ENCODE results near the gene MCCC1. TPM values are rescaled to one million over a fixed set of nuclear protein-coding genes. Genes with fewer than 3 reads are reported as not detected.

MCCC1 gene
- total and polyA plus RNA-seq, 2 donors (not counting 1 experiment from before 2014, with no cell fraction given) = 12.9 to 36.3 TPM

GRCh38 chr3:183098536-183099025 lies 715 bp downstream of the MCCC1 start:
- DNase-seq (no peak), ATAC-seq (ENCODE audit: low read depth) (no peak)
- peak overlapping the region; percentile 97 for H3K27ac Mint-ChIP-seq
- Histone ChIP-seq H4K20me1 (ENCODE audit: control insufficient read depth, insufficient read depth, low read length, poor library complexity, severe bottlenecking) (peaks cover 1% of the 10 kb centered on the region), H3K4me1 (ENCODE audit: control insufficient read depth in 2 of 2, insufficient read depth in 2 of 2, low read length in 2 of 2) (peaks cover 15% of the 10 kb centered on the region in 2 donors), H3K9ac (ENCODE audit: low read length) (peak overlapping the region; percentile 91), H3K27ac (ENCODE audit: low read length in 2 of 2) (peak overlapping the region; percentile 80 to 87), H3K27me3 (replicated peaks in 1 of 4; ENCODE audit: control extremely low read depth in 1 of 4, control insufficient read depth in 3 of 4, insufficient read depth in 4 of 4, low read length in 3 of 4) (no peaks in the 10 kb centered on the region), H3K4me2 (replicated peaks; ENCODE audit: low read depth, low read length, poor library complexity, severe bottlenecking) (peak overlapping the region; percentile 81), H2AFZ (ENCODE audit: insufficient read depth, low read depth, low read length, poor library complexity, severe bottlenecking) (peak overlapping the region; percentile 96), H3K36me3 (replicated peaks in 1 of 2; ENCODE audit: control extremely low read depth in 1 of 2, control insufficient read depth in 1 of 2, extremely low read depth in 1 of 2, insufficient read depth in 2 of 2, low read length in 1 of 2) (peaks cover 0 to 2% of the 10 kb centered on the region in 2 experiments), H3K79me2 (ENCODE audit: control insufficient read depth, insufficient read depth, low read length) (peaks cover 29% of the 10 kb centered on the region), H3K4me3 (ENCODE audit: control extremely low read depth in 1 of 5, extremely low read depth in 1 of 5, insufficient read depth in 1 of 5, low read depth in 2 of 5, low read length in 4 of 5) (peak overlapping the region; percentile 45 to 98 (median 98)), H3K9me3 (ENCODE audit: control extremely low read depth in 1 of 3, control insufficient read depth in 2 of 3, insufficient read depth in 1 of 3, low read length in 2 of 3) (no peaks in the 10 kb centered on the region)
- ChIA-PET POLR2A (interaction anchor here (1.5 kb wide), 1 partner anchor 117 kb away, joined by 3 read pairs; no protein-coding TSS in a partner anchor), CTCF (interaction anchor here (0.5 to 1.7 kb wide), 5 partner anchors 12 to 908 kb away, joined by 3 to 8 read pairs (median 3); no protein-coding TSS in a partner anchor)
- no peaks in the 10 kb centered on the region for H3K9me3 Mint-ChIP-seq (ENCODE audit: insufficient read depth)
- no peaks in the 10 kb centered on the region for H3K27me3 Mint-ChIP-seq
- H3K4me3 Mint-ChIP-seq = peak overlapping the region; percentile 99
- no peak for TF ChIP-seq CTCF (IDR thresholded peaks at IDR 0.05)
- no peak for TF ChIP-seq EZH2 (IDR thresholded peaks at IDR 0.05; ENCODE audit: borderline replicate concordance, insufficient read depth, low read depth, low read length, poor library complexity, severe bottlenecking)
- 4% methylated on average over 7 of the region's 8 CpGs for WGBS (ENCODE audit: insufficient coverage)
- H3K4me1 Mint-ChIP-seq = peaks cover 35% of the 10 kb centered on the region
- intact Hi-C loops (cut with micrococcal nuclease) = loop anchor here (1.0 to 10.0 kb wide), 4 partner anchors 18 to 1716 kb away; partner anchors contain the start of genes ATP11B, DCUN1D1 and VPS8

GRCh38 chr3:183094711-183095110 lies 4.6 kb downstream of the MCCC1 start:
- ATAC-seq (ENCODE audit: low read depth) (no peak), DNase-seq (no peak)
- Histone ChIP-seq H3K4me3 (ENCODE audit: control extremely low read depth in 1 of 5, extremely low read depth in 1 of 5, insufficient read depth in 1 of 5, low read depth in 2 of 5, low read length in 4 of 5) (no peak overlapping the region), H3K27me3 (replicated peaks in 1 of 4; ENCODE audit: control extremely low read depth in 1 of 4, control insufficient read depth in 3 of 4, insufficient read depth in 4 of 4, low read length in 3 of 4) (no peaks in the 10 kb centered on the region), H3K4me1 (ENCODE audit: control insufficient read depth in 2 of 2, insufficient read depth in 2 of 2, low read length in 2 of 2) (peaks cover 9 to 10% of the 10 kb centered on the region in 2 donors), H3K36me3 (replicated peaks in 1 of 2; ENCODE audit: control extremely low read depth in 1 of 2, control insufficient read depth in 1 of 2, extremely low read depth in 1 of 2, insufficient read depth in 2 of 2, low read length in 1 of 2) (peaks cover 2 to 26% of the 10 kb centered on the region in 2 experiments), H3K27ac (ENCODE audit: low read length in 2 of 2) (no peak overlapping the region), H3K9me3 (ENCODE audit: control extremely low read depth in 1 of 3, control insufficient read depth in 2 of 3, insufficient read depth in 1 of 3, low read length in 2 of 3) (no peaks in the 10 kb centered on the region), H4K20me1 (ENCODE audit: control insufficient read depth, insufficient read depth, low read length, poor library complexity, severe bottlenecking) (peaks cover 6% of the 10 kb centered on the region), H3K9ac (ENCODE audit: low read length) (no peak overlapping the region), H2AFZ (ENCODE audit: insufficient read depth, low read depth, low read length, poor library complexity, severe bottlenecking) (no peak overlapping the region), H3K79me2 (ENCODE audit: control insufficient read depth, insufficient read depth, low read length) (peaks cover 40% of the 10 kb centered on the region), H3K4me2 (replicated peaks; ENCODE audit: low read depth, low read length, poor library complexity, severe bottlenecking) (no peak overlapping the region)
- no peak for TF ChIP-seq CTCF (IDR thresholded peaks at IDR 0.05)
- TF ChIP-seq EZH2 (IDR thresholded peaks at IDR 0.05; ENCODE audit: borderline replicate concordance, insufficient read depth, low read depth, low read length, poor library complexity, severe bottlenecking) = no peak
- H3K27ac Mint-ChIP-seq = no peak overlapping the region
- H3K4me3 Mint-ChIP-seq = no peak overlapping the region
- POLR2A ChIA-PET = no interaction called here
- H3K4me1 Mint-ChIP-seq = peaks cover 28% of the 10 kb centered on the region
- intact Hi-C loops (cut with micrococcal nuclease) = loop anchor here (10.0 kb wide), 1 partner anchor 1720 kb away; the partner anchor contains the start of gene VPS8
- no peaks in the 10 kb centered on the region for H3K9me3 Mint-ChIP-seq (ENCODE audit: insufficient read depth)
- WGBS (ENCODE audit: insufficient coverage) = 100% methylated on average over 3 of the region's 4 CpGs
- H3K27me3 Mint-ChIP-seq = no peaks in the 10 kb centered on the region
- CTCF ChIA-PET = interaction anchor here (1.3 kb wide), 1 partner anchor 11 kb away, joined by 3 read pairs; no protein-coding TSS in a partner anchor
